Measurements from ENCODE around the gene CATSPERD. TPM values are rescaled to one million over a fixed set of nuclear protein-coding genes. Genes with fewer than 3 reads are reported as not detected.

The CATSPERD gene
- total RNA-seq: not detected in 2 replicates

GRCh38 chr19:5719961-5720790 lies at the start of gene CATSPERD, which contains the start of gene LONP1:
Gene CATSPERD, plus strand, starts transcription at chr19:5720637. Its CDS starts 101 bp downstream, at chr19:5720738.
Gene LONP1, minus strand, starts transcription at chr19:5720146. Its CDS starts 14 bp downstream, at chr19:5720132.

GRCh38 chr19:5680437-5681368 lies 39.7 kb upstream of the CATSPERD start, which contains the start of the genes HSD11B1L and MICOS13:
Gene HSD11B1L, plus strand, starts transcription at chr19:5681027. Its CDS starts 3,806 bp downstream, at chr19:5684833.
Gene MICOS13, minus strand, starts transcription at chr19:5680516. Its CDS starts 30 bp downstream, at chr19:5680486.

GRCh38 chr19:5690125-5690954 lies 30.1 kb upstream of the CATSPERD start, which contains the start of gene RPL36:
Gene RPL36, plus strand, starts transcription at chr19:5690295. Its CDS starts 213 bp downstream, at chr19:5690508.

GRCh38 chr19:5784581-5785147 lies 64.2 kb downstream of the CATSPERD start, which contains the start of gene PRR22:
Gene PRR22, minus strand, starts transcription at chr19:5784746. Its CDS starts 86 bp downstream, at chr19:5784660.

GRCh38 chr19:5790559-5791520 lies 70.4 kb downstream of the CATSPERD start, which contains the start of gene DUS3L:
Gene DUS3L, minus strand, starts transcription at chr19:5791163. Its CDS starts 22 bp downstream, at chr19:5791141.

GRCh38 chr19:5804516-5805461 lies 84.4 kb downstream of the CATSPERD start, which contains the start of gene NRTN:
Gene NRTN, plus strand, starts transcription at chr19:5805067. Its CDS starts 19,099 bp downstream, at chr19:5824166.

Other genes with a start within 250 kb of the CATSPERD start
- gene TINCR, start 152.7 kb upstream of the CATSPERD start, total RNA-seq: 0.09 TPM in 1 of 2 replicates, not detected in the other
- 37.4 and 50.6 TPM in 2 replicates for gene SAFB2, start 97.9 kb upstream of the CATSPERD start, total RNA-seq
- 36.5 and 44.3 TPM in 2 replicates for gene SAFB, start 97.6 kb upstream of the CATSPERD start, total RNA-seq
- gene MICOS13, start 40.1 kb upstream of the CATSPERD start, total RNA-seq: 12.9 and 28.5 TPM in 2 replicates
- 8.7 and 21.7 TPM in 2 replicates for gene HSD11B1L, start 39.6 kb upstream of the CATSPERD start, total RNA-seq
- 215 and 555 TPM in 2 replicates for gene RPL36, start 30.3 kb upstream of the CATSPERD start, total RNA-seq
- gene LONP1, start 491 bp upstream of the CATSPERD start, total RNA-seq: 169 and 180 TPM in 2 replicates
- gene PRR22, start 64.1 kb downstream of the CATSPERD start, total RNA-seq: 0.18 and 0.30 TPM in 2 replicates
- 13.7 and 14.3 TPM in 2 replicates for gene DUS3L, start 70.5 kb downstream of the CATSPERD start, total RNA-seq
- not detected in 2 replicates for gene NRTN, start 84.4 kb downstream of the CATSPERD start, total RNA-seq
- not detected in 2 replicates for gene FUT6, start 119.1 kb downstream of the CATSPERD start, total RNA-seq
- gene FUT3, start 130.8 kb downstream of the CATSPERD start, total RNA-seq: not detected in 2 replicates
- not detected in 2 replicates for gene FUT5, start 149.9 kb downstream of the CATSPERD start, total RNA-seq
- 146 and 201 TPM in 2 replicates for gene NDUFA11, start 183.2 kb downstream of the CATSPERD start, total RNA-seq
- 3.5 and 5.0 TPM in 2 replicates for gene VMAC, start 184.2 kb downstream of the CATSPERD start, total RNA-seq
- gene CAPS, start 193.6 kb downstream of the CATSPERD start, total RNA-seq: 1.9 and 2.4 TPM in 2 replicates